Right lung (tissue), 10 donors: ENCODE measurements around the gene RUSF1. TPM values are rescaled to one million over a fixed set of nuclear protein-coding genes. Genes with fewer than 3 reads are reported as not detected.
"Not testable (repeated sequence)": the region's sequence is repeated elsewhere in the genome, so short reads cannot be mapped to it uniquely, and the experiment has no call there.

ENCODE experiments used
- DNase-seq, 2 donors: peaks; one replicate each; pipeline ENCODE4 v3.0.0-alpha.2; 2013
- long read RNA-seq, 8 donors: transcript quantifications; one replicate each; lab custom pipeline, GENCODE V29; 2026
- polyA plus RNA-seq, 5 donors: library from polyadenylated mRNA; unstranded; fragments of 120-200 nt; gene quantifications; one replicate each; pipeline versions ENCODE4 v1.2.1 to v1.2.3, GENCODE V29; 2013; ENCODE audit warnings: inconsistent platforms in 1 of 5, low replicate concordance in 1 of 5; ENCODE audit not compliant: insufficient read length in 5 of 5, insufficient read depth in 1 of 5

Gene RUSF1
- polyA plus RNA-seq, result 10 to 100 TPM; 67.0 to 99.9 (median 88.8) TPM
- long read RNA-seq, donor 1, transcript C16orf58-201 (13 exons, 2,793 nt), result major isoform, 6 of 18 reads
- long read RNA-seq, donor 1, partial matches to known transcripts, result 5 of 18 reads
- long read RNA-seq, donor 1, other reads (novel, unspliced or antisense), result 0 of 18 reads
- long read RNA-seq, donor 2, transcript C16orf58-201 (13 exons, 2,793 nt), result major isoform, 7 of 9 reads
- long read RNA-seq, donor 2, partial matches to known transcripts, result 0 of 9 reads
- long read RNA-seq, donor 2, other reads (novel, unspliced or antisense), result 0 of 9 reads
- long read RNA-seq, donor 3, partial matches to known transcripts, result 0 of 3 reads
- long read RNA-seq, donor 3, other reads (novel, unspliced or antisense), result 0 of 3 reads
- long read RNA-seq, donor 4, partial matches to known transcripts, result 0 of 12 reads
- long read RNA-seq, donor 4, other reads (novel, unspliced or antisense), result 0 of 12 reads
- long read RNA-seq, donor 5, transcript C16orf58-210 (4 exons, 2,422 nt), result major isoform, 9 of 35 reads
- long read RNA-seq, donor 5, transcript C16orf58-201 (13 exons, 2,793 nt), result minor isoform, 7 of 35 reads
- long read RNA-seq, donor 5, partial matches to known transcripts, result 14 of 35 reads
- long read RNA-seq, donor 5, other reads (novel, unspliced or antisense), result 0 of 35 reads
- long read RNA-seq, donor 6, transcript C16orf58-201 (13 exons, 2,793 nt), result major isoform, 9 of 13 reads
- long read RNA-seq, donor 6, partial matches to known transcripts, result 0 of 13 reads
- long read RNA-seq, donor 6, other reads (novel, unspliced or antisense), result 0 of 13 reads
- long read RNA-seq, donor 7, transcript C16orf58-201 (13 exons, 2,793 nt), result major isoform, 17 of 25 reads
- long read RNA-seq, donor 7, partial matches to known transcripts, result 6 of 25 reads
- long read RNA-seq, donor 7, other reads (novel, unspliced or antisense), result 0 of 25 reads
- long read RNA-seq, donor 8, partial matches to known transcripts, result 0 of 4 reads
- long read RNA-seq, donor 8, other reads (novel, unspliced or antisense), result 0 of 4 reads

DNA sequence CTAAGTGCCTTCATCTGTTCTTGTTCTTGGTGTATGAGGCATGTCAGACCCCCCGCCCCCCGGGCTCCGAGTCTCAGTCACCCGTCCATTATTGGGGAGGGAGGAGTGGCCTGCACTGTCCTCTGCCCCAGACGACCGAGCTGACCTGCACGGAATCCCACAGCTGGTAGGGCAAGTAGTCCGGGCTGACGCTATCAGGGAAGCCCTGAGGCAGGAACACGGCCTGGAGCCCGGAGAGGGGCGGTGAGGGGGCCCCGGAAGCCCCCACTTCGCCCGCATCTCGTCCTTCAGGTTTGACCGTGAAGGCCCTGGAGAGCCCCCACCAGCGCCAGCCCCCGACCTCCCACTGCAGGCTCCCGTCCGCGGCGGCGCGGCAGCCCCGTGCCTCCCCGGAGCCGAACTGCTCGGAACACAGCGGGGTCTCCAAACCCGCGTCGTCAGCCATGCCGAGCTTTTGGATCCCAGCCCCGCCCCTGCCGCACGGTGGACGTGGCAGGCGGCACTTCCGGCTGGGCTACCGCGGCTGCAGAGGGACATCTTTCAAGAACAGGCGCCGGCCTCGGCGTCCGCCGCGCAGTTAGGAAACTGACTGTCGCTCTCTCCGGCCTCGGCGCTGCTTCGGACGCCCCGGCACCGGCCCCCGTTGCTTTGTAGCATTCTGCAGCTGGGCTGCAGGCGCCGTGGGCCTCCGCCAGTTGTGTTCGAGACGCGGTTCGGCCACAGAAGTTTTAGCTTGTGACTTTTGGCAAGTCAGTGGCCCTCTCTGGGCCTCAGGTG, at the start of gene RUSF1:
Gene RUSF1, minus strand, starts transcription at position 463 of the 777 bp plus-strand sequence. Its CDS starts 18 bp downstream, at position 445.
- peak; percentile 90 to 91 for DNase-seq

DNA sequence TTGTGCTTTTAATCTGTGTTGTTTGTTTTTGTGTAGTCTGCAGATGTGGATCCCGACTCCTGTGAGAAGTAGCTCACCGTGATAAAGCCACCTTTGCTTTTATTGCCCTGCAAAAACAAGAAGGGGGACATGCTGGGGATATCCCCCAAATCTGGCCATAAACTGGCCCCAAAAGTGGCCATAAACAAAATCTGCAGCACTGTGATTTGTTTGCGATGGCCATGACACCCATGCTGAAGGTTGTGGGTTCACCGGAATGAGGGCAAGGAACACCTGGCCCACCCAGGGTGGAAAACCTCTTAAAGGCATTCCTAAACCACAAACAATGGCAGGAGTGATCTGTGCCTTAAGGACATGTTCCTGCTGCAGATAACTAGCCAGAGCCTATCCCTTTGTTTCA, 34.6 kb upstream of the RUSF1 start:
- no peak for DNase-seq

DNA sequence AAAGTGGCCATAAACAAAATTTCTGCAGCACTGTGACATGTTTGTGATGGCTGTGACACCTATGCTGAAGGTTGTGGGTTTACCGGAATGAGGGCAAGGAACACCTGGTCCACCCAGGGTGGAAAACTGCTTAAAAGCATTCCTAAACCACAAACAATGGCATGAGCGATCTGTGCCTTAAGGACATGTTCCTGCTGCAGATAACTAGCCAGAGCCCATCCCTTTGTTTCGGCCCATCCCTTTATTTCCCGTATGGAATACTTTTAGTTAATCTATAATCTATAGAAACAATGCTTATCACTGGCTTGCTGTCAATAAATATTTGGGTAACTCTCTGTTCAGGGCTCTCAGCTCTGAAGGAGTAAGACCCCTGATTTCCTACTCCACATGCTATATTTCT, 31.6 kb upstream of the RUSF1 start:
- not testable (repeated sequence) for DNase-seq

DNA sequence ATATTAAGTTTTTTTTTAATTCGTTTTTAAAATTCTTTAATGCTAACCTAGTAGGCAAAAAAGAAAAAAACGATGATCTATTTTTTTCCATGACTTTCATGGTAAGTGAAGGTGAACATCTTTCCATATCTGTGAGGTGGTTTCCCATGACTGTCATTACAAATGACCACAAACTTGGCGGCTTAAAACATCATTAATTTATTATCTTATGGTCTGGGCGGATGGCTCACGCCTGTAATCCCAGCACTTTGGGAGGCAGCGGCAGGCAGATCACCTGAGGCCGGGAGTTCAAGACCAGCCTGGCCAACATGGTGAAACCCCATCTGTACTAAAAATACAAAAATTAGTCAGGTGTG, 30.0 kb upstream of the RUSF1 start:
- DNase-seq, result not testable (repeated sequence)

DNA sequence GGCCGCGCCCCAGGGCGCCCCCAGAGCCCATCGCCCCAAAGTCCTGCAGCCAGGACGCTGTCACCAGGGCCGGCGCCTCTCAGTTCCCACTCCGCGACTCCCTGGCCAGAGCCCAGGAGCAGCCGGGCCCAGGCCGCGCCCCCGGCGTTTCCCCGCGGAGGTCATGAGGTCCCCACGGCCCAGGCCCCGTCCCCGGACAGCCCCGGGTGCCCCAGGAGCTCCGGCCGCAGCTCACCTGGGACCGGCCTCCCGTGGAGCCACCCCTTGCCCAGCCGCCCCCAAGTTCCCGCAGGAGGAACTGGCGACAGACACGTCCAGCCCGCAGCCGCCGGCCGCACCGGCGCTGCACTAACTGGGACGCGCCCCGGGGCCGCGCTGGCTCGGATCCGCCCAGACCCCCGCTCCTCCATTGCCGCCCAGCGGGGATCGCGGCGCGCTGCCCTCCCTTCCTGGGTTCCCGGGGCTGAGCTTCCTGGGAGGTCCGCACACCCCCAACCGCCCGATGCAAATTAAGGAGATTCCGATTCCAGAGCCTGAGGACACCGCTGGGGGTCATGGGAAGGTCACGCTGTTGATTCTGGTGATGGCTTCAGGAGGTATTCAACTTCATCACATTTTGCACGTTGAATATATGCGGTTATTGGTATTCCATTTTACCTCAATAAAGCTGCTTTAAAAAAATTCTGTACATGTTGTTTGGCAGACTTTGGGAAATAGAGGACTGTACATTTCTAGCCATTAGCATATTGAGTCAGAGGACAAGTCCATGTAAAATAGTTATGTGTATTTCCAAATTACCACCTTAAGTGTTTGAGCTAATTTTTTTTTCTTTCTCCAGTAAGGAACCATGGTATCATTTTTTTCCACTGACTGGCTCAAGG, 29.4 kb upstream of the RUSF1 start:
- DNase-seq, result peak; percentile 26 to 32

DNA sequence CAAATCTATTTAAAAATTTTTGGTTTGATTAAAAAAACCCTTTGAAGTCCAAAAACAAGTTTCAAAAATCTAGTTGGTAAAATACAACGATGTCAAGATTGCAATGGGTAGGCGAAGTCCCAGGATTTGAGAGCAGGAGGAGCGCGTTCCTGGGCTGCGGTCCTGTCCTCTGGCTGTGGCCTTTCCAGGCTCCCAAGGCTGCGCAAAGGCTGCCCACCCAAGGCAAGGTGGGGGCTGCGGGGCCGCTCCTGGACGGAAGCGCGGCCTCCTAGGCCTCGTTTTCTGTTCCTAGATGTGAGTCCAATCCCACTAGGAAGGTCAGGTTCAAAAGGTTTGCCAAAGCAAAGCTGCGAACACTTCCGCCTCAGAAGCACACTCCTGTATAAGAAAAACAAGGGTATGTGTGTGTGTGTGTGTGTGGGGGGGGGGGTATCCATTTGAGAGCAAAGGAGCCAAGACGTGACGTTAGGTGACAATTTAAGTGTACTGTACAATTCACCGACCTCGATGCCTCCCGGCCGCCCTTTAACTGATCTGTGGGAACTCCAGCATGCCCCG, 28.7 kb upstream of the RUSF1 start:
- no peak for DNase-seq

DNA sequence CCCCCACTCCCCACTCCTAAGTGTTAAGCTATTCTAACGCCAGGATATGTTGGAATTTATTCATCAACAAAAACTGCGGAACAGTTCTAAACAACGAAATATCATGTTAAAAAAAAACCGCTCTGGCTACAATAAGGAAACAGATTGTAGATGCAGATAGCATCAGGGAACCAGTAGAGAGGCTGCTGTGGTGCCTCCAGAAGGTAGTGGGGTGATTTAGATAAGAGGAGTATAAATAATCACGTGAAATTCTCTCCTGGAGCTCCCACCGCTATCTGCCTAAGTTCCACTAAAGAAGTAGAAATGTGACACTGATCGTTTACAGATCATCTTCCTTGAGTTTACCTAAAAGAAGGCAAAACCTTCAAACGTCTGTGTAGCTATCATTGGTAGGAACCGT, 27.5 kb upstream of the RUSF1 start:
- DNase-seq, result no peak

DNA sequence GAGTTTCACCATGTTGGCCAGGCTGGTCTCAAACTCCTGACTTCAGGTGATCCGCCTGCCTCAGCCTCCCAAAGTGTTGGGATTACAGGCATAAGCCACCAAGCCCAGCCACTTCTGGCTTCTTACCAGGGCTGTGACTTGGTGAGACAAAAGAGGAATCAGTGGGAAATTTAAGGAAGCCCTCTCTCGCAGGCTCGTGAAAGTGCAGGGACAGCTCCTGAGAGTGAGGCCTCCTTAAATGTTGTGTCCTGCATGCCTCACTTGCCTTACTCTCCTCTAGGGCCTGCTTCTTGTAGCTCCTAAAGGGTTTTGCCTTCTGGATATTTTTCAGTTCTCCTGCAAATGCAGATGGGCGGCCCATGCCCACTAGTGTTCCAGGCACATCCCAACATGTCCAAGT, 24.7 kb upstream of the RUSF1 start:
- DNase-seq, result no peak

DNA sequence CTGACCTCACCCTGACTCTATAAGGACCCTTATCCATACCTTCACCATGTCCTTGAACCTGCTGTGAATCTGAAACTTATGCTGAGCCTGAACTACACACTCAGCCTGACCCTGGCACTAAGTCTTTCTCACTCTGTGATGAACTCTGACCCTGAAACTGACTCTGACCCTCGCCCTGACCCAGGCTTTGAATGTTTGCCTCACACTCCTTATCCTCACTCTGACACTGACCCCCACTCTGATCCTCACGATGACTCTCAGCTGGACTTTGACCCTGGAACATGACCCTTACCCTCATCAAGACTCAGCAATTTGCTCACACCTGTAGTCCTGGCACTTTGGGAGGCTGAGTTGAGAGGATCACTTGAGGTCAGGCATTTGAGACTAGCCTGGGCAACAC, 23.9 kb upstream of the RUSF1 start:
- DNase-seq, result no peak

DNA sequence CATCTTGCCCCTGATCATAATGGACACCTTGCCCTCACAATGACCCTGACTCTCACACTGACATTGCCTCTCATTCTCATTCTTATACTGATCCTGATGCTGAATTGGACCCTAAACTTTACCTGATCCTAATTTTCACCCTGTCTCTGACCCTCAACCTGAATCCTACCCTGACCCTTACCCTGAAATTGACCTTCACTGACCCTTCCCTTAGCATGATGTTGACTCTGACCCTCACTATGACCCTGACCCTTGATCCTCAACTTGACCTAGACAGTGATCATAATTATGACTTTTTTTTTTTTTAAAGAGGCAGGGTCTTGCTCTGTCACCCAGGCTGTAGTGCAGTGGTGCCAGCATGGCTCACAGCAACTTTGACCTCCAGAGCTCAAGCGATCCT, 22.9 kb upstream of the RUSF1 start:
- no peak for DNase-seq

DNA sequence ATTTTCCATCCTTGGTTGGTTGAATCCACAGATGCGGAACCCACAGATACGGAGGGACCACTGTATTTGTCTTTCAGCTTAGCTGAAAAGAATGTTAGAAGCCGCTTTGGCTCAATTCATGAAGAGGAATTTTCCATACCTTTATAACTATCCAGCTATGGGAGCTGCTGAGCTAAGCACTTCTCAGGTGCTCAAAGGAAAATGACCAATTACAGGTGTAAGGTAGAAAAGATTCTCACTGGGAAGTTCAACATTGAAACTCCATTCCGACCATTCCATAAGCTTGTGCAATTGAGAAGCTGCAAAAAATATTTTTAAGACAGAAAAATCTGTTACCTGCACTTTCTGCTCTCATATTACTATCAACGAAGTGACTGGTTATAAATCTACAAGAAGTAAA, 22.2 kb upstream of the RUSF1 start:
- no peak for DNase-seq

DNA sequence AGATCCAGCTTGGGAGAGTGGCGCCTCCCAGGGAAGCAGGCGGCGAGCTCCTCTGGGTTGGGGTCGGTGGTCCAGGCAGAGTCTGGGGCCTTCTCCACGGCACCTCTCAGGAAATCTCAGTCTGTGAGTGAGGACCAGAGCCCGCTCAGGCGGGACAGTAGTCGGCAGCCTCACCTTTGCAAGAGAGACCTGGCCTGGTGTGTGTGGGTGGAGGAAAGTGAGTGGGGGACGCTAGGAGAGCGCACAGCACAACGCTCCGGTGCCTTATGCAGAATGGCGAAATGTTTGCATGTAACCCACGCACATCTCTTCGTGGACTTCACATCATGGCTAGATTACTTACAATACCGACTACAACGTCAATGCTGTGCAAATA, 21.7 kb upstream of the RUSF1 start:
- DNase-seq, result no peak

DNA sequence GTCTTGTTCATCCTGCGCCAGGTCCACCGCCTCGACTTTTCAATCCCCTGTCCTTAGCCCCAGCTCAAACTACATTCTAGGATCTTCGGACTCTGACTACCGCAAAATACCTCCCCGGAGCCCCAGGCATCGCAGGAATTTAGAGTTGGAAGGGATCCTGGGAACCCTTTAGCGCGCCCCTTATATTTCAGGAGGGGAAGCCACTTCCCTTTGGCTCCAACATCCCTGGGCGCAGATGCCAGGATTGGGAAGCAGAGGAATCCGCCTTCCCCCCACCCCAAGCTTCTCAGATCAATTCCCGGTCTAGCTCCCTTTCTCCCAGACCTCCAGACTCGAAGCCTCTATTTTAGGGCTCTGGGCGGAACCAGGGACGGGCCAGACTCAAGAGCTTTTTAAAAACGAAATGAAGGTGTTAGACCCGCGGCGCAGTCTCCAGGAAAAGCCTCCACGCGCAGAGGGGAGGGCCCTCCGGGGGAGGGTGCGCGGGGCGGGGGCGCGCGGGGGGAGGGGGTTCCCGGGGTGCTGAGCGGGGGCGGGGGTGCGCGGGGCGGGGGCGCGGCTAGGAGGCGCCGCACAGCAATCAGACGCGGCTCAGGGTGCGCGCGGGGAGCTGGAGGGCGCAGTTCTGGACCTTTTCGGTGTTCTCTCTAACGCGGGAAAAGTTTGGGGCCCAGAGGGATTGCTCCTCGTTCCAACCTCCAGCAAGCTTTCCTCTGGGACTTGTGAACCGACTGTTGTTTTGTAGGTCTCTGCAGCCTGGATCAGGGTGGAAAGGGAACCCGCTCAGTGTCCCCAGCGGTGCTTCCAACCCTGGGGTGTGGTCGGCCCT, 21.1 kb upstream of the RUSF1 start:
- peak; percentile 38 to 55 for DNase-seq

DNA sequence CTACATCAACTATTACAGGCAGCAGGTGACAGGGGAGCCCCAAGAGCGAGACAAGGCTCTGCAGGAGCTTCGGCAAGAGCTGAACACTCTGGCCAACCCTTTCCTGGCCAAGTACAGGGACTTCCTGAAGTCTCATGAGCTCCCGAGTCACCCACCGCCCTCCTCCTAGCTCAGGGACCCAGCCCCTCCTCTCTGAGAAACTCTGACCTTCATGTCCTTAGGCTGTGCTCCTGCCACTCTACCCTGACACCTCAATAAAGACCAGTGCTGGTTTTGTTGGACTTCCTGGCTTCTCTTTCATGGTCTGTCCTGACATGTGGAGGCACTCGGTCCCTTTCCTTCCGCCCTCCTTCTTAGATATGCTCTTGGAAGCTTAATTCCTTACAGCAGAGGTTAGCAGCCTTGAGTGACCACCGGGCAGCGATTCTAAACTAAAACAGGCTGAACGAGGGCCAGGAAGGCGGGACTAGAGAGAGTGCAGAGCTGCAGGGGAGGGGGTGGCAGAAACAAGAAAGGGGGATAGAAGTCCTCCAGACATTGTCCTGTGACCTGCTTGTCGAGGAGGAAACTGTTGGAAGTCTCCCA, 20.4 kb upstream of the RUSF1 start:
- DNase-seq, result peak in 1 of 2 donors; percentile 30

DNA sequence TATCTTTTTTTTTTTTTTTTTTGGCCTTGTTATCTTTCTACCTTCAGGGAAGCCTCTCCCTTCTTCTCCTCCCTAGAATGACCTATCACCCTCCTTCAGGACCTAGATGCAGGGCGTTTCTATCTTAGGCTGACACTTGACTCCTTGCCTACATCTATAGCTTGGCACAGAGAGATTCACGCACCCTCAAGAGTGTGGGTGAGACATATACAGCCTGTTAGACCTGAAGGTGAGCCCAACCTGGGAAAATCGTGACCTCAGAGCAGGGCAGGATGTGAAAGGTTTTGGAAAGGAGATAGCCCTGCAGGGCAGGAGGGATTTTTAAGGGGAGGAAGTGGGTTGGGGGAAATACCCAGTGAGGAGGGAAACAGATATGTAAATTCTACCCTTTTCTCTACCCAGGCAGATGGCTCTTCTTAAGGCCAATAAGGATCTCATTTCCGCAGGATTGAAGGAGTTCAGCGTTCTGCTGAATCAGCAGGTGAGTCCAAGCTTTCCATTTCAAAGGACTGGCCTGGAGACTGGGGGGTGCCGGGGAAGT, 19.6 kb upstream of the RUSF1 start, which contains the start of gene AHSP:
Gene AHSP, plus strand, starts transcription at position 167 of the 541 bp plus-strand sequence. Its CDS starts 240 bp downstream, at position 407.
- DNase-seq, result no peak

DNA sequence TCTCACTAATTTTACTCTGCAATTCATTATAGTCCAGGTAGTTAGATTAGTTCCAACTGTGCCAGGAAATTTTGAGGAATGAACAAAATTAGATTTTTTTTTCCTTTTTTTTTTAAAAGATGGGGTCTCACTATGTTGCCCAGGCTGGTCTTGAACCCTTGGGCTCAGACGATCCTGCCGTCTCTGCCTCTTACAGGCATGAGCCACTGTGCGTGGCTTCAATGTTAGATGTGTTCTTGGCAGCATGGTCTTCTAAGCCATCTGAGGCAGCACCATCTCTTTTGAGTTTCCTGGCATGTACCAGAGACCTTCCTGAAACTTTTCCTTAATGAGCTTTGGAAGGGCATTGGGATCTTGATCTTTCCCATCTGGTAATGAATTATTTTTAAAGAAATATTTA, 16.9 kb upstream of the RUSF1 start:
- no peak for DNase-seq

DNA sequence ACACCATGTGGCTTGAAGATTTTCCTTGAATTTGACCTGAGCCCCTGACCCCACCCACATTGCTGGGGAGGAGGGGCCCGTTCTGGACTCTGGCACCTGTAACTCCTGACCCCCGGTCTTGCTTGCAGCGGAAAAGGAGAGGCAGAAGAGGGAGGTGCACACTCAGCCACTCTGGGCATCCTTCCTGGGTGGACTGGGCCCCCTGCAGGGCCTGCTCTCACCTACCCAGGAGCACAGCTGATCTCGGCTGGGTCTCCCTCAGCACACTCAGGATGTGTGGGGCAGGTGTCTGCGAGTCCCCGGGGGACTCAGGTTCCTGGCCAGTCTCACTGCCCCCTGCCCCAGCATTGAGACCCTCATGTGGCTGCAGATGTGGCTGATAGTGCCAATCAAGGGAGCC, 15.6 kb upstream of the RUSF1 start:
- not testable (repeated sequence) for DNase-seq

DNA sequence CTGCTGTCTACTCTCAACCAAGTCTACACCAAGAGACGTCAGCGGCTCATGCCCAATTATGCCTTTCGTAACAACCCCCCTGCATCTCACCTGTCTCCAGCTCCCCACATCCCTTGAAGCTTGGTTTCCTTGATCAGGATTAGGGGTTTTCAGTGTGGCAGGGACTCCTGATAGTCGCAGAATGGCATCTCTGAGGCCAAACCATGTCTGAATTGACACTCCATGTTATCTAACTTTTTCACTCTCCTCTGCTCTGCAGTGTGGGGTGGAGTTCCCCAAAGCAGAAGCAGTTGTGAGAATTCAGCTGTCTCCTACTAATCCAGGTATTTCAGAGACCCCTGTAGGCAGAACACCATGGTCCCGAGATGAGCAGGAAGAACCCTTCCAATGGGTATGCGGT, 13.9 kb upstream of the RUSF1 start:
- no peak for DNase-seq

DNA sequence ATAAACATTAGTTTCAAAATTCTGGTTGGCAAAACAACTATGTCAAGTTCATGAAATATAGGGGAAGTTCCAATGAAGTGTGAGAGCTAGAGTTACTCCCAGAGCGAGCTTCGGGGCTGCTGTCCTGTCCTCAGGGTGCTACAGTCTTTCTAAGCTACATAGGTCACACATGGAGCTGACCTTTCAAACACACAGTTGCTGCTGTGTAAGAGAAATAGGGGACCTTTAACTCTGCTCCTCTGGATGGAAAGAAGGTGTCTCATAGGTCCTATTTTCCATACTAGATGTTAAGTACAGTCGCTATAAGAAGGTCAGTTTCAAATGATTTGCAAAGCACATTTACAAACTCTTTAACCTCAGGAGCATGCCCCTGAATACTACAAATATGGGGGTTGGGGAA, 13.2 kb upstream of the RUSF1 start:
- DNase-seq, result no peak
